Inferior parietal cortex (tissue), 1 donor: ENCODE measurements around the gene LSM12.
A peak's percentile ranks its signal among the peaks of the same experiment; 100 is the strongest.
"Not testable (repeated sequence)": the region's sequence is repeated elsewhere in the genome, so short reads cannot be mapped to it uniquely, and the experiment has no call there.

ENCODE experiments used
- DNase-seq: peaks from one replicate; pipeline ENCODE4 v3.0.0-alpha.2; 2016; ENCODE audit errors: extremely low spot score

The LSM12 gene

GRCh38 chr17:44007346-44008204 is 58.9 kb downstream of the LSM12 start:
- DNase-seq: no peak

- peak; percentile 47 for DNase-seq
Observed at GRCh38 chr17:44006598-44007345, 59.7 kb downstream of the LSM12 start.

GRCh38 chr17:44006272-44006597 is 60.2 kb downstream of the LSM12 start:
- DNase-seq: no peak

GRCh38 chr17:44005527-44006271 is 60.8 kb downstream of the LSM12 start:
- DNase-seq: no peak

- no peak for DNase-seq
Observed at GRCh38 chr17:44004761-44005526, 61.5 kb downstream of the LSM12 start.

GRCh38 chr17:44004077-44004760 is 62.3 kb downstream of the LSM12 start, which contains the start of gene NAGS:
Gene NAGS (plus strand): TSS chr17:44004622. CDS start chr17:44004664, 42 bp downstream.
- no peak for DNase-seq

GRCh38 chr17:44002141-44002848 is 64.2 kb downstream of the LSM12 start:
- DNase-seq: no peak

- DNase-seq: no peak
Observed at GRCh38 chr17:44001461-44001920, 65.0 kb downstream of the LSM12 start.

GRCh38 chr17:44000871-44001460 is 65.5 kb downstream of the LSM12 start:
- no peak for DNase-seq

GRCh38 chr17:44000141-44000860 is 66.2 kb downstream of the LSM12 start:
- no peak for DNase-seq

- DNase-seq: no peak
Observed at GRCh38 chr17:43999024-43999423, 67.4 kb downstream of the LSM12 start.

GRCh38 chr17:43998552-43998951 is 67.9 kb downstream of the LSM12 start:
- no peak for DNase-seq

GRCh38 chr17:43997180-43997579 is 69.3 kb downstream of the LSM12 start:
- not testable (repeated sequence) for DNase-seq

- DNase-seq: no peak
Observed at GRCh38 chr17:43995150-43995471, 71.4 kb downstream of the LSM12 start.

GRCh38 chr17:43994272-43995149 is 72.0 kb downstream of the LSM12 start:
- DNase-seq: peak; percentile 74

GRCh38 chr17:43992641-43993040 is 73.8 kb downstream of the LSM12 start:
- no peak for DNase-seq

- DNase-seq: no peak
Observed at GRCh38 chr17:43988301-43988700, 78.2 kb downstream of the LSM12 start.
